HCT116 (cell line): ENCODE measurements around the gene FAM78B. TPM values are rescaled to one million over a fixed set of nuclear protein-coding genes. Genes with fewer than 3 reads are reported as not detected.

Experiments
- ATAC-seq: fragments of 200-7000 bp; cut with Tn5 transposase; 2 replicates; pipeline ENCODE4 v1.9.1; 2020; ENCODE audit warnings: mild to moderate bottlenecking, moderate library complexity
- BruUV-seq: library from RNA; stranded (reverse); fragments of 400-500 nt; replicated peaks from 2 replicates; lab custom pipeline; 2021; lab: Mats Ljungman, UMichigan
- CTCF ChIA-PET: fragments of 300-600 bp; sonication (Branson Sonifier 250); formaldehyde crosslinking; loops from one replicate; lab custom pipeline; 2021; ENCODE audit warnings: antibody characterized with exemption; lab: Charles Lee
- POLR2A ChIA-PET: fragments of 300-600, 350-600 bp; sonication (Branson Sonifier 250); formaldehyde crosslinking; loops from one replicate; lab custom pipeline; 2021; ENCODE audit warnings: antibody characterized with exemption; lab: Charles Lee
- RAD21 ChIA-PET, 2 experiments: fragments of 300-600 bp; sonication (Branson Sonifier 250); formaldehyde crosslinking; loops; one replicate each; lab custom pipeline; 2023; ENCODE audit warnings: low total read pairs in 2 of 2; ENCODE audit not compliant: uncharacterized antibody in 2 of 2, unreplicated experiment in 2 of 2, low non-redundant PET in 1 of 2; lab: Charles Lee
- DNase-seq: peaks from one replicate; pipeline ENCODE4 v3.0.0-alpha.2; 2010; ENCODE audit warnings: low read depth, low spot score
- H2AFZ ChIP-seq: fragments of 200-600 bp; shearing (Covaris generic), sonication (generic); 2 replicates; pipeline ENCODE4 v1.6.1; 2017; ENCODE audit warnings: low read depth, mixed run types, mixed read lengths, antibody characterized with exemption, low read length; ENCODE audit not compliant: poor library complexity, severe bottlenecking
- H3K27ac ChIP-seq: 2 replicates; pipeline ENCODE4 v1.5.1; 2012; ENCODE audit warnings: low read depth, low read length
- H3K27me3 ChIP-seq: fragments of 200-600 bp; sonication (generic); 2 replicates; pipeline ENCODE4 v1.6.1; 2016; ENCODE audit warnings: mixed run types, low read length, mixed read lengths; ENCODE audit not compliant: insufficient read depth
- H3K36me3 ChIP-seq, 2 experiments: fragments of 200-500 bp in 1 of 2; fragments of 200-600 bp in 1 of 2; sonication (Bioruptor generic) in 1 of 2; sonication (generic) in 1 of 2; 2 replicates each; pipeline versions ENCODE4 v1.5.1 to v1.6.1; 2014 to 2016; ENCODE audit warnings: low read length in 2 of 2, inconsistent platforms in 1 of 2, mixed read lengths in 1 of 2, mixed run types in 1 of 2; ENCODE audit not compliant: insufficient read depth in 2 of 2, control insufficient read depth in 1 of 2
- H3K4me1 ChIP-seq, 2 experiments: fragments of 200-600 bp in 1 of 2; sonication (generic) in 1 of 2; 2 replicates each; pipeline versions ENCODE4 v1.5.1 to v1.6.1; 2012 to 2017; ENCODE audit warnings: low read length in 2 of 2, inconsistent platforms in 1 of 2, mild to moderate bottlenecking in 1 of 2, mixed read lengths in 1 of 2, mixed run types in 1 of 2, moderate library complexity in 1 of 2; ENCODE audit not compliant: insufficient read depth in 2 of 2, control insufficient read depth in 1 of 2
- H3K4me2 ChIP-seq: fragments of 200-600 bp; sonication (generic); 2 replicates; pipeline ENCODE4 v1.6.1; 2017; ENCODE audit warnings: mixed run types, low read length, mixed read lengths
- H3K4me3 ChIP-seq, 2 experiments: fragments of 200-600 bp in 1 of 2; sonication (generic) in 1 of 2; replicated peaks in 1 of 2; 2 replicates each; pipeline ENCODE4 v1.5.1; 2011 to 2016; ENCODE audit warnings: low read length in 2 of 2, control low read depth in 1 of 2, low read depth in 1 of 2, mild to moderate bottlenecking in 1 of 2, mixed read lengths in 1 of 2, mixed run types in 1 of 2
- H3K79me2 ChIP-seq: fragments of 200-600 bp; sonication (generic); 2 replicates; pipeline ENCODE4 v1.6.1; 2017; ENCODE audit warnings: mild to moderate bottlenecking, mixed run types, low read length, moderate library complexity, mixed read lengths; ENCODE audit not compliant: insufficient read depth
- H3K9ac ChIP-seq: fragments of 200-600 bp; sonication (generic); 2 replicates; pipeline ENCODE4 v1.6.1; 2016; ENCODE audit warnings: low read length, mixed read lengths
- H3K9me2 ChIP-seq: fragments of 200-600 bp; sonication (generic), shearing (Covaris generic); 2 replicates; pipeline ENCODE4 v1.6.1; 2017; ENCODE audit warnings: mixed run types, mild to moderate bottlenecking, moderate library complexity; ENCODE audit not compliant: insufficient read depth
- H3K9me3 ChIP-seq, 2 experiments: fragments of 200-500 bp in 1 of 2; fragments of 200-600 bp in 1 of 2; sonication (Bioruptor generic) in 1 of 2; sonication (generic) in 1 of 2; 2 replicates each; pipeline ENCODE4 v1.6.1; 2014 to 2017; ENCODE audit warnings: low read length in 2 of 2, mixed read lengths in 2 of 2, inconsistent platforms in 1 of 2, low read depth in 1 of 2, mild to moderate bottlenecking in 1 of 2, mixed run types in 1 of 2, moderate library complexity in 1 of 2; ENCODE audit not compliant: control insufficient read depth in 1 of 2, insufficient read depth in 1 of 2
- H4K20me1 ChIP-seq: fragments of 200-600 bp; sonication (generic), shearing (Covaris generic); 2 replicates; pipeline ENCODE4 v1.6.1; 2017; ENCODE audit warnings: mixed run types, mild to moderate bottlenecking, moderate library complexity; ENCODE audit not compliant: insufficient read depth
- CBX3 ChIP-seq: IDR thresholded peaks from 2 replicates; pipeline ENCODE4 v1.6.1; 2012; ENCODE audit warnings: low read depth
- CEBPB ChIP-seq: IDR thresholded peaks from 2 replicates; pipeline ENCODE4 v1.6.1; 2012; ENCODE audit warnings: low read depth
- ELF1 ChIP-seq: IDR thresholded peaks from 2 replicates; pipeline ENCODE4 v1.6.1; 2012; ENCODE audit warnings: low read depth, borderline replicate concordance
- EZH2 ChIP-seq: fragments of 200-600 bp; sonication (generic); IDR thresholded peaks from 2 replicates; pipeline ENCODE4 v1.6.1; 2017; ENCODE audit warnings: antibody characterized with exemption, mixed run types
- EZH2phosphoT487 ChIP-seq: fragments of 200-600 bp; IDR thresholded peaks from 2 replicates; pipeline ENCODE4 v1.6.1; 2018; ENCODE audit warnings: antibody characterized with exemption, borderline replicate concordance
- FOSL1 ChIP-seq: IDR thresholded peaks from 2 replicates; pipeline ENCODE4 v1.6.1; 2012; ENCODE audit warnings: low read depth
- JUND ChIP-seq: IDR thresholded peaks from 2 replicates; pipeline ENCODE4 v1.6.1; 2012
- MAX ChIP-seq: IDR thresholded peaks from 2 replicates; pipeline ENCODE4 v1.6.1; 2012
- POLR2A ChIP-seq: IDR thresholded peaks from 2 replicates; pipeline ENCODE4 v1.7.0; 2011; ENCODE audit warnings: borderline replicate concordance; ENCODE audit not compliant: insufficient read depth, insufficient read length; ENCODE audit errors: extremely low read depth
- POLR2AphosphoS5 ChIP-seq: IDR thresholded peaks from 2 replicates; pipeline ENCODE4 v1.6.1; 2011; ENCODE audit warnings: mild to moderate bottlenecking, low read depth, low read length, moderate library complexity
- RAD21 ChIP-seq: IDR thresholded peaks from 2 replicates; pipeline ENCODE4 v1.6.1; 2012; ENCODE audit warnings: low read depth, mild to moderate bottlenecking
- SIN3A ChIP-seq: IDR thresholded peaks from 2 replicates; pipeline ENCODE4 v1.6.1; 2012; ENCODE audit warnings: low read depth
- SRF ChIP-seq: IDR thresholded peaks from 2 replicates; pipeline ENCODE4 v1.6.1; 2012; ENCODE audit warnings: low read depth
- TCF7L2 ChIP-seq: IDR thresholded peaks from 2 replicates; pipeline ENCODE4 v1.7.0; 2011; ENCODE audit warnings: borderline replicate concordance, inconsistent platforms; ENCODE audit not compliant: insufficient read depth, insufficient read length; ENCODE audit errors: extremely low read depth
- YY1 ChIP-seq: IDR thresholded peaks from 2 replicates; pipeline ENCODE4 v1.6.1; 2011; ENCODE audit warnings: low read length, low read depth, moderate library complexity, mild to moderate bottlenecking; ENCODE audit not compliant: insufficient replicate concordance; ENCODE audit errors: extremely low read depth
- ZFX ChIP-seq: fragments of 450-650 bp; IDR thresholded peaks from 2 replicates; pipeline ENCODE4 v1.6.1; 2017
- ZNF274 ChIP-seq: fragments of 200-500 bp; sonication (Bioruptor generic); IDR thresholded peaks from 2 replicates; pipeline ENCODE4 v1.6.1; 2014; ENCODE audit warnings: mild to moderate bottlenecking, low read depth, low read length, inconsistent platforms
- intact Hi-C: fragments of 100-400 bp; cut with micrococcal nuclease; formaldehyde crosslinking; loops from 2 replicates; pipeline ENCODE4 v1.10.0; 2022
- total RNA-seq: library from RNA; stranded (reverse); gene quantifications from one replicate; pipeline ENCODE4 v1.2.1, GENCODE V29; 2021; ENCODE audit not compliant: unreplicated experiment
- TF ChIP-seq, protein P1 (sequence below): IDR thresholded peaks from 2 replicates; pipeline ENCODE4 v1.6.1; 2012
- TF ChIP-seq, protein P2 (sequence below): IDR thresholded peaks from 2 replicates; pipeline ENCODE4 v1.6.1; 2011; ENCODE audit warnings: mild to moderate bottlenecking, low read length, moderate library complexity; ENCODE audit not compliant: insufficient replicate concordance; ENCODE audit errors: extremely low read depth

The FAM78B gene
- total RNA-seq, 1 experiment from 2014 or later: 1.4 TPM

- no peaks in the 10 kb centered on the region for H4K20me1 ChIP-seq
- no peaks in the 10 kb centered on the region for H3K36me3 ChIP-seq
- no peak overlapping the region for H3K4me3 ChIP-seq
- H3K79me2 ChIP-seq: no peaks in the 10 kb centered on the region
- H3K9me3 ChIP-seq: no peaks in the 10 kb centered on the region
- POLR2A ChIA-PET: no interaction called here
- no peak for DNase-seq
- no peak overlapping the region for H3K9ac ChIP-seq
- no peak overlapping the region for H3K4me2 ChIP-seq
- CTCF ChIA-PET: interaction anchor here (1.0 kb wide), 1 partner anchor 249 kb away, joined by 3 read pairs; no protein-coding TSS in a partner anchor
- no peak overlapping the region for H3K27ac ChIP-seq
- peaks cover 23% of the 10 kb centered on the region for H3K27me3 ChIP-seq
- H3K9me2 ChIP-seq: no peaks in the 10 kb centered on the region
- no peak for ATAC-seq
- RAD21 ChIA-PET: no interaction called here
- no TSS peak for BruUV-seq
- intact Hi-C loops: loop anchor here (10.0 kb wide), 1 partner anchor 249 kb away; no protein-coding TSS in a partner anchor
- TF ChIP-seq CEBPB (no peak), YY1 (no peak), RAD21 (no peak), POLR2A (no peak), ELF1 (no peak), POLR2AphosphoS5 (no peak), EZH2phosphoT487 (no peak), SIN3A (no peak), CBX3 (no peak), TCF7L2 (no peak), ZNF274 (no peak), JUND (no peak), EZH2 (no peak), ZFX (no peak), FOSL1 (no peak), SRF (no peak), MAX (no peak)
- TF ChIP-seq, protein P1, sequence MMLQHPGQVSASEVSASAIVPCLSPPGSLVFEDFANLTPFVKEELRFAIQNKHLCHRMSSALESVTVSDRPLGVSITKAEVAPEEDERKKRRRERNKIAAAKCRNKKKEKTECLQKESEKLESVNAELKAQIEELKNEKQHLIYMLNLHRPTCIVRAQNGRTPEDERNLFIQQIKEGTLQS: no peak
- TF ChIP-seq, protein P2, sequence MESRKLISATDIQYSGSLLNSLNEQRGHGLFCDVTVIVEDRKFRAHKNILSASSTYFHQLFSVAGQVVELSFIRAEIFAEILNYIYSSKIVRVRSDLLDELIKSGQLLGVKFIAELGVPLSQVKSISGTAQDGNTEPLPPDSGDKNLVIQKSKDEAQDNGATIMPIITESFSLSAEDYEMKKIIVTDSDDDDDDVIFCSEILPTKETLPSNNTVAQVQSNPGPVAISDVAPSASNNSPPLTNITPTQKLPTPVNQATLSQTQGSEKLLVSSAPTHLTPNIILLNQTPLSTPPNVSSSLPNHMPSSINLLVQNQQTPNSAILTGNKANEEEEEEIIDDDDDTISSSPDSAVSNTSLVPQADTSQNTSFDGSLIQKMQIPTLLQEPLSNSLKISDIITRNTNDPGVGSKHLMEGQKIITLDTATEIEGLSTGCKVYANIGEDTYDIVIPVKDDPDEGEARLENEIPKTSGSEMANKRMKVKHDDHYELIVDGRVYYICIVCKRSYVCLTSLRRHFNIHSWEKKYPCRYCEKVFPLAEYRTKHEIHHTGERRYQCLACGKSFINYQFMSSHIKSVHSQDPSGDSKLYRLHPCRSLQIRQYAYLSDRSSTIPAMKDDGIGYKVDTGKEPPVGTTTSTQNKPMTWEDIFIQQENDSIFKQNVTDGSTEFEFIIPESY: no peak
- H3K4me1 ChIP-seq: peaks cover 0 to 30% of the 10 kb centered on the region in 2 experiments; a peak in 2 of 4 replicates
- no peak overlapping the region for H2AFZ ChIP-seq
Observed at GRCh38 chr1:166174108-166174507, 7.3 kb upstream of the FAM78B start.
